Activated B cell treated with CpG ODN at 0.5 μM for 24 hours (primary cell): ENCODE results near the gene CDC14A. TPM values are rescaled to one million over a fixed set of nuclear protein-coding genes. Genes with fewer than 3 reads are reported as not detected.
A peak's percentile ranks its signal among the peaks of the same experiment; 100 is the strongest.

ENCODE experiments used
- ATAC-seq: fragments of 200-7000 bp; cut with Tn5 transposase; one replicate; pipeline ENCODE4 v1.10.0; 2021; ENCODE audit warnings: low read depth, mild to moderate bottlenecking, moderate library complexity
- CTCF ChIA-PET: fragments of 350-600 bp; sonication (Branson Sonifier 250); formaldehyde crosslinking; loops from one replicate; lab custom pipeline; 2021; ENCODE audit warnings: antibody characterized with exemption; lab: Charles Lee
- POLR2A ChIA-PET: fragments of 350-600 bp; sonication (Branson Sonifier 250); formaldehyde crosslinking; loops from one replicate; lab custom pipeline; 2021; ENCODE audit warnings: antibody characterized with exemption; lab: Charles Lee
- DNase-seq: peaks from one replicate; pipeline ENCODE4 v3.0.0; 2022
- H3K27ac Mint-ChIP-seq: one replicate; pipeline ENCODE4 v1.8.0; 2020; ENCODE audit warnings: mixed read lengths
- H3K27me3 Mint-ChIP-seq: one replicate; pipeline ENCODE4 v1.8.0; 2021; ENCODE audit warnings: mixed read lengths
- H3K36me3 Mint-ChIP-seq: one replicate; pipeline ENCODE4 v1.8.0; 2021; ENCODE audit warnings: low read depth, mixed read lengths
- H3K4me1 Mint-ChIP-seq: one replicate; pipeline ENCODE4 v1.8.0; 2021; ENCODE audit warnings: mixed read lengths
- H3K4me3 Mint-ChIP-seq: one replicate; pipeline ENCODE4 v1.8.0; 2020; ENCODE audit warnings: mild to moderate bottlenecking, mixed read lengths
- H3K9me3 Mint-ChIP-seq: one replicate; pipeline ENCODE4 v1.8.0; 2020; ENCODE audit warnings: mixed read lengths
- intact Hi-C: fragments of 100-400 bp; cut with micrococcal nuclease; formaldehyde crosslinking; loops from one replicate; pipeline ENCODE4 v1.15.1; 2024
- total RNA-seq: library from RNA; stranded (reverse); gene quantifications from 2 replicates; pipeline ENCODE4 v1.2.3, GENCODE V29; 2022
- TF ChIP-seq, protein P1 (sequence below): fragments of 200-600 bp; IDR thresholded peaks from one replicate; pipeline ENCODE4 v1.8.0; 2022; ENCODE audit warnings: antibody characterized with exemption, mild to moderate bottlenecking

The CDC14A gene
- 16.8 and 17.0 TPM in 2 replicates for total RNA-seq

- peak; percentile 73 for DNase-seq
- ChIA-PET POLR2A (interaction anchor here (0.5 to 4.8 kb wide), 22 partner anchors 11 to 957 kb away, joined by 3 to 34 read pairs (median 4); partner anchors contain the start of genes DBT, EXTL2, RTCA and S1PR1), CTCF (interaction anchor here (1.3 to 2.0 kb wide), 5 partner anchors 72 to 107 kb away, joined by 3 to 6 read pairs (median 5); partner anchors contain the start of gene RTCA)
- Mint-ChIP-seq H3K4me1 (peaks cover 43% of the 10 kb centered on the region), H3K27ac (peak within 1 kb of the TSS; percentile 96), H3K4me3 (peak within 1 kb of the TSS; percentile 99), H3K9me3 (no peaks in the 10 kb centered on the region), H3K27me3 (no peaks in the 10 kb centered on the region), H3K36me3 (peaks cover 36% of the 10 kb centered on the region)
- TF ChIP-seq, protein P1, sequence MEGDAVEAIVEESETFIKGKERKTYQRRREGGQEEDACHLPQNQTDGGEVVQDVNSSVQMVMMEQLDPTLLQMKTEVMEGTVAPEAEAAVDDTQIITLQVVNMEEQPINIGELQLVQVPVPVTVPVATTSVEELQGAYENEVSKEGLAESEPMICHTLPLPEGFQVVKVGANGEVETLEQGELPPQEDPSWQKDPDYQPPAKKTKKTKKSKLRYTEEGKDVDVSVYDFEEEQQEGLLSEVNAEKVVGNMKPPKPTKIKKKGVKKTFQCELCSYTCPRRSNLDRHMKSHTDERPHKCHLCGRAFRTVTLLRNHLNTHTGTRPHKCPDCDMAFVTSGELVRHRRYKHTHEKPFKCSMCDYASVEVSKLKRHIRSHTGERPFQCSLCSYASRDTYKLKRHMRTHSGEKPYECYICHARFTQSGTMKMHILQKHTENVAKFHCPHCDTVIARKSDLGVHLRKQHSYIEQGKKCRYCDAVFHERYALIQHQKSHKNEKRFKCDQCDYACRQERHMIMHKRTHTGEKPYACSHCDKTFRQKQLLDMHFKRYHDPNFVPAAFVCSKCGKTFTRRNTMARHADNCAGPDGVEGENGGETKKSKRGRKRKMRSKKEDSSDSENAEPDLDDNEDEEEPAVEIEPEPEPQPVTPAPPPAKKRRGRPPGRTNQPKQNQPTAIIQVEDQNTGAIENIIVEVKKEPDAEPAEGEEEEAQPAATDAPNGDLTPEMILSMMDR, result no peak
- intact Hi-C loops, result loop anchor here (1.0 to 5.0 kb wide), 9 partner anchors 9 to 1055 kb away; partner anchors contain the start of genes AGL, DBT, SLC30A7 and SLC35A3
- peak; percentile 62 for ATAC-seq
Observed at GRCh38 chr1:100352267-100353070, at the start of gene CDC14A. CDC14A (plus strand) TSS chr1:100352506; CDS start chr1:100352955, 449 bp downstream.

DNA sequence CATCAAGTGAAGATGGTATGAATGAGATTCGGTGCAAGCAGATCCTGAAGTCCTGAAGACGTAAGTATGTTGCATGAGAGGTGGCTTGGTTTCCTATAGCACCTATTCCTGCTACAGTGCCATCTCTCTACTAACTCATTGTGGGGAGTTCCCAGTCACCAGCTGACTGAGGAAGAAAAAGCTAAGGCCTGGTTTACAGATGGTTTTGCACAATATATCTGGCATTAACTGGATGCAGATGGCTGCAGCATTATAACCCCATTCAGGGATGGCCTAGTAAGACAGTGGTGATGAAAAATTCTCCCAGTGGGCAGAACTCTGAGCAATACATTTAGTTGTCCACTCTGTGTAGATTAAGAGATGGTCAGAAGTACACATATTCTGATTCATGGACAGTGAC, 49.6 kb upstream of the CDC14A start:
- CTCF ChIA-PET, result no interaction called here
- ATAC-seq, result no peak
- Mint-ChIP-seq H3K36me3 (no peaks in the 10 kb centered on the region), H3K27ac (no peak overlapping the region), H3K9me3 (no peaks in the 10 kb centered on the region), H3K4me1 (no peaks in the 10 kb centered on the region), H3K4me3 (no peak overlapping the region), H3K27me3 (no peaks in the 10 kb centered on the region)
- no peak for DNase-seq
- POLR2A ChIA-PET, result no interaction called here
- intact Hi-C loops, result no loop called here
- TF ChIP-seq, protein P1, result no peak

DNA sequence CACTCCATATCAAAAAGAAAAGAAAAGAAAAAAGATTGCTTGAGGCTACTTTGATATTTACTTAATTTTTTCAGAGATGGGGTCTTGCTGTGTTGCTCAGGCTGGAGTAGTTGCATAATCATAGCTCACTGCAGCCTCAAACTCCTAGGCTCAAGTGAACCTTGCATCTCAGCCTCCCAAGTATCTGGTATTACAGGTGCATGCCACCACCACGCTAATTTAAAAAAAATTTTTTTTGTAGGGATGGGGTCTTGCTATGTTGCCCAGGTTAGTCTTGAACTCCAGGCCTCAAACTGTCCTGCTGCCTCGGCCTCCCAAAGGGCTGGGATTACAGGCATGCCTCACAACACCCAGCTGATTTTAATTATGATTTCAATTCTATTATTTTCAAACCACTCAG, 48.1 kb upstream of the CDC14A start:
- H3K9me3 Mint-ChIP-seq, result no peaks in the 10 kb centered on the region
- H3K4me3 Mint-ChIP-seq, result no peak overlapping the region
- intact Hi-C loops, result no loop called here
- CTCF ChIA-PET, result no interaction called here
- no peaks in the 10 kb centered on the region for H3K36me3 Mint-ChIP-seq
- POLR2A ChIA-PET, result no interaction called here
- no peaks in the 10 kb centered on the region for H3K4me1 Mint-ChIP-seq
- no peak overlapping the region for H3K27ac Mint-ChIP-seq
- no peaks in the 10 kb centered on the region for H3K27me3 Mint-ChIP-seq
- DNase-seq, result no peak
- ATAC-seq, result no peak
- TF ChIP-seq, protein P1, result no peak

- H3K4me3 Mint-ChIP-seq, result no peak overlapping the region
- TF ChIP-seq, protein P1, result no peak
- ChIA-PET POLR2A (no interaction called here), CTCF (no interaction called here)
- ATAC-seq (no peak), DNase-seq (no peak)
- H3K36me3 Mint-ChIP-seq, result no peaks in the 10 kb centered on the region
- H3K27me3 Mint-ChIP-seq, result no peaks in the 10 kb centered on the region
- intact Hi-C loops, result no loop called here
- no peak overlapping the region for H3K27ac Mint-ChIP-seq
- H3K4me1 Mint-ChIP-seq, result no peaks in the 10 kb centered on the region
- H3K9me3 Mint-ChIP-seq, result peaks cover 4% of the 10 kb centered on the region
Observed at GRCh38 chr1:100304921-100305320, 47.4 kb upstream of the CDC14A start.

DNA sequence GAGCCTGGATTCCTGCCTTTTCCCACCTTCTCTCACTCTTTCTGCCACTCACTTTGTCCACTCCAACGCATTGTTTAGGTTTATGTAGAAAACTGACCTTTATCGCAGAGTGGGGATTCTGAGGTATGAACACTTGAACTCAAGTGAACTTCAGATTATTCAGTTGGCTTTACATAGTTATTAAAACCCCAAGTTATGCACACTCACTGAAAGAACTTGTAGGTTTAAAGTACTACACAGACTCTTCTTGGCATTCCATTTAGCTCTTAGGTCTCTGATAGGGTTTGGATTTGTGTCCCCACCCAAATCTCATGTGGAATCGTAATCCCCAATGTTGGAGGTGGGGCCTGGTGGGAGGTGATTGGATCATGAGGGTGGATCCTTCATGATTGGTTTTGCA, 46.4 kb upstream of the CDC14A start:
- no peaks in the 10 kb centered on the region for H3K36me3 Mint-ChIP-seq
- ChIA-PET POLR2A (no interaction called here), CTCF (no interaction called here)
- TF ChIP-seq, protein P1, result no peak
- no peak for DNase-seq
- ATAC-seq, result no peak
- peaks cover 6% of the 10 kb centered on the region for H3K9me3 Mint-ChIP-seq
- no peaks in the 10 kb centered on the region for H3K27me3 Mint-ChIP-seq
- no peaks in the 10 kb centered on the region for H3K4me1 Mint-ChIP-seq
- H3K27ac Mint-ChIP-seq, result no peak overlapping the region
- no peak overlapping the region for H3K4me3 Mint-ChIP-seq
- intact Hi-C loops, result no loop called here
